ENCODE data around the gene HLA-DRA.

Gene HLA-DRA

DNA sequence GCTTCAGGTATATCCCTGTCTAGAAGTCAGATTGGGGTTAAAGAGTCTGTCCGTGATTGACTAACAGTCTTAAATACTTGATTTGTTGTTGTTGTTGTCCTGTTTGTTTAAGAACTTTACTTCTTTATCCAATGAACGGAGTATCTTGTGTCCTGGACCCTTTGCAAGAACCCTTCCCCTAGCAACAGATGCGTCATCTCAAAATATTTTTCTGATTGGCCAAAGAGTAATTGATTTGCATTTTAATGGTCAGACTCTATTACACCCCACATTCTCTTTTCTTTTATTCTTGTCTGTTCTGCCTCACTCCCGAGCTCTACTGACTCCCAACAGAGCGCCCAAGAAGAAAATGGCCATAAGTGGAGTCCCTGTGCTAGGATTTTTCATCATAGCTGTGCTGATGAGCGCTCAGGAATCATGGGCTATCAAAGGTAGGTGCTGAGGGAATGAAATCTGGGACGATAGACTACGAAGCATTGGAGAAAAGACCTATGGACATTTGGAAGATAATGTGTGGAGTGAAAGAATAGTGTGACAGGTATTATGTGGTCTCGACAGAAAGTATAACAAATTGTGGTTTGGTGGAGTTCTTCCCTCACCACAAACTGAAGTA lies at the start of gene HLA-DRA:
Gene HLA-DRA, plus strand, starts transcription at position 286 of the 613 bp plus-strand sequence. Its CDS starts 64 bp downstream, at position 350.
- peak in 1 of 2 donors; percentile 65 for DNase-seq (ENCODE audit: low read depth in 1 of 2, low spot score in 1 of 2)

GRCh38 chr6:32391505-32391904 lies 48.2 kb upstream of the HLA-DRA start:
- no peak for DNase-seq (ENCODE audit: low read depth in 1 of 2, low spot score in 1 of 2)

DNA sequence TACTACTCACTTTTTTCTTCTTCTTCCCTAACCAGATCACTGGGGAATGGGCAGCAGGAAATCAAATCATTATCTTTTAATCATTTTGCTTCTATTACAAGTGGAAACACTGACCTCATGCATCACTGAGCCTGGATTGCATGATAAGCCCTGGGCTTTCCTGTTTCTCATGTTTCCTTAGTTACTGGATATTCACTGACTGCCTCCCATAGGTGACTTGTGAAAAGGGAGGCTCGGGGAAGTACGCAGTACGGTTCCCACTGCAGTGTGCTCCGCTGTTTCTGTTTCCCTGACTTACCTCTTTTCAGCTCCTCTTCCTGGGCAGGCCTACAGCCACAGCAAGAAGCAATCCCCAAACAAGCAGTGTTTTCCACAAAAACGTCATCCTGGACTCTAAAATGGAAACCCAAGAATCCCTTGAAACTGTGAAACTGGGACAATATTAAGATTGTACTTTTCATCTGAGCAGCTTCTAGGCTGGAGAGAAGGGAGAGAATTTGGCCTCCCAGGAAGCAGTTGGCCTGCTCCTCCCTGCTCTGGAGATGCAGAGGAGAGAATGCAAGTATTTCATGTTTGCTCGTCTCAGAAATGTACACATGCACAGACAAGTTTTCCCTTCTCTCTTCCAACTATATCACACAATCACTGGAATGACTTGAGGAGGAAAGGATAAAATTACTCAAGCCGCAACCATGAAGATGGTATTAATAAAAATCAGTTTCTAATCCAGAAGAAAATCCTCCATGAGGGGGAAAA lies 45.8 kb upstream of the HLA-DRA start:
- DNase-seq (ENCODE audit: low read depth in 1 of 2, low spot score in 1 of 2), result no peak

- DNase-seq (ENCODE audit: low read depth in 1 of 2, low spot score in 1 of 2), result no peak
Measured at GRCh38 chr6:32396028-32396427, 43.7 kb upstream of the HLA-DRA start.

DNA sequence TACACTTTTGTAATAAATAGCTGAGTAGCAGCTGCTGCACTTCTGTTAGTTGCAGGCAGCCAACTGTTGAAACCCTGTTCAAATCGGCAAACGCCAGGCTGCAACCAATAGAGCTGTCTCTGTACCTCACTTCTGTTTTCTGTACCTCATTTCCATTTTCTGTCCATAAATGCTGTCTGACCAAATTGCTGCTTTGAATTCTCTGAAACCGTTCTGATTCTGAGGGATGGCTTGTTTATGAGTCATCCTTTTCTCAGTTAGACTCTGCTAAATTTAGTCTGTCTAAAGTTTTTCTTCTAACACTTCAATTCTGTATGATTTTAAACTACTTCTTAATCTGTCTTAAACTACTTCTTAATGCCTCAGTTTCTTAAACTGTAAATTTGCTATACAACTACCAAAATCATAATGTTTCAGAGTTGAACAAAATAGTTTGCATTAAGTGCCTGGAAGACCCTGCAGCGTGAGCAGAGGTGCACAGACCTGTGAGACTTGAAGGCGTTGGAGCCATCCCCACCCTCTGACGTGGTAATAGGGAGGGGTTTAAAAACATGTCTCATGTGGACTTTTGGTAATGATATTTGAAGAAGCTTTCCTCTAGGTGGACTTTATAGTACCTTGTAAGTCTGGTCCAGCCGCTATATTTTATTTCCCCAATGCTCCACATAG lies 42.3 kb upstream of the HLA-DRA start:
- no peak for DNase-seq (ENCODE audit: low read depth in 1 of 2, low spot score in 1 of 2)

DNA sequence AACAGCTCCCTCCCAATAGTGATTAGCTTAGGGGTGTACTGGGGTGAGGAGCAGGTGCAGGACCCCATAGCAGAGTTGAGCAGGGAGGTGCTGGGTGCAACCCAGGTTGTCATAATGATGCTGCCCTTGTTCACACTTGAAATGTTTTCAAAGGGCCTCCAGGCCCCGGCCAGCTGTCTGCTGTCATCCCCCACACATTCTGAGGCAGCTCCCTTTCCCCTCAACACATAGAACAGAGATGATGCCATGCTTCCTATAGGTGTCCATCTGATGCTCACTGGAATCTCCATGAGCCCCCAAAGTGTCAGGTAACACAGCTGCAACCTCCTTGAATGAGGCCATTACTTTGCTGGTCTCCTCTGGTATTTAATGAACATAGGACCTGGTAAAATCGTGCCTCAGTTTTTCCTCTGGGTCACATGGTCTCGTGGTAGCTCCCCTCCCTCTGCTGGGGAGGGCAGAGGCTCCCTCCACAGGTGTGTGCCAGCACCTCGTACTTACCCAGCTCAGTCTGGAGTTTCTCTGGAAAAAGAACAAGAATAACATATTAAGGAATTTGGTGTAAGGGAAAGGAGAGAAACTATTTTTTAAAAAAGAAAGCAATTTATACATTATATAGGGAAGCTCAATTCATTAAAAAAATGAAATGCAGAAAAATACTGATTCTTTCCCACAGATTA lies 38.3 kb upstream of the HLA-DRA start:
- no peak for DNase-seq (ENCODE audit: low read depth in 1 of 2, low spot score in 1 of 2)

- no peak for DNase-seq (ENCODE audit: low read depth in 1 of 2, low spot score in 1 of 2)
Measured at GRCh38 chr6:32402812-32403211, 36.9 kb upstream of the HLA-DRA start.

- DNase-seq (ENCODE audit: low read depth in 1 of 2, low spot score in 1 of 2), result no peak
Measured at GRCh38 chr6:32405656-32406055, 34.0 kb upstream of the HLA-DRA start.

DNA sequence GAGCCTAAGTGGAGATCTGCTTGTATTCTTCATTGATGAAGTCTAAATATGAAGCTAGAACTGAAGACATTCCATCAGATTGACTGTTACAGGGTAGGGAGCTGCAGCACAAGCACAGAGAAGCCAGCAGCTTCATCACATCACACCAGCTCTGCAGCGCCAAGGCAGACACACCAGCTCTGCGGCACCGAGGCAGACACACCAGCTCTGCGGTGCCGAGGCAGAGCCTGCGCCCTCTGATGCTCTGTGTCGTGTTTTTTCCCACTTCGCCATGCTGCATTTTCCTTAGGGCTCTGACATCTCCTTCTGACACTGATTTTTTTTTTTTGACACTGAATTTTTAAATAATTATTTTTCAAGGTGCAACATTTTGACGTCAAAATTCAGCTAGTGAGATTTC lies 33.5 kb upstream of the HLA-DRA start:
- DNase-seq (ENCODE audit: low read depth in 1 of 2, low spot score in 1 of 2), result no peak

GRCh38 chr6:32406857-32407256 lies 32.8 kb upstream of the HLA-DRA start, which contains the start of gene BTNL2:
Gene BTNL2 (minus strand): TSS chr6:32407181. CDS start chr6:32407123, 58 bp downstream.
- DNase-seq (ENCODE audit: low read depth in 1 of 2, low spot score in 1 of 2), result no peak

GRCh38 chr6:32410906-32411305 lies 28.8 kb upstream of the HLA-DRA start:
- DNase-seq (ENCODE audit: low read depth in 1 of 2, low spot score in 1 of 2), result no peak

DNA sequence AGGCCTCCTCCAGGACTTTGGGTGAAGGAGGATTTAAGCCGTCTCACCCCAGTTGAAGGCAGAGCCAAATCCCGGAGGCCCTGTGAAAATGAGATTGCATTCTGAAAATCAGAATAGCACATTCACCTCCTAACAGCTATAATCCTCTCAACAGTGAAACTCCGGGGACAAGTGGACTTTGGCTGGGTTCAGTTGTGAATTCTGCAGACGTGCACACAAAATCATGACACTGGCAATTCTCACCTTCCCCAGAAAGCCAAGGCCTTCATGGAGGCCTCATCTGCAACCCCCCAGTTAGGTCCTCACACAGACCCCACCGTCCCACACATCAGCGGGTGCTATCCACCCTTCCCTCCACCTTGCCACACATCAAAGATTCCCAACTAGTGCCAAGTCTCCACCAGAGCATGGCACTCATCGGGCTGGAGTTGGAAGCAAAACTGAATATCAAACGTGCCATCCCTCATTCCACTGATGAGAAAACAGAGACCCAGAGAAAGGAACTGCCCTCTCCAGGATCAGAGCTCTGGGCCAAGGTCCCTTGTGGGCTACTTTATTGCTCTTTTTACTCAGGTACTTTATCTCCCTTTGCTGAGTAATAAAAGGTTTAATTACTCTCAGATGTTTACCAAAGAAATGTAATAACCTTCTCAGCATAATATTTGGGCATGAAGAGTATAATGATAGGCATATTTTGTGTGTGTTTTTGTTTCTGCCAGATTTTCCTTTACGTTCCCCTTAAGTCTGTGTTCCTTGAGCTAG lies 27.9 kb upstream of the HLA-DRA start:
- DNase-seq (ENCODE audit: low read depth in 1 of 2, low spot score in 1 of 2), result no peak

GRCh38 chr6:32413427-32414047 lies 26.1 kb upstream of the HLA-DRA start:
- peak; percentile 76 to 77 for DNase-seq (ENCODE audit: low read depth in 1 of 2, low spot score in 1 of 2)

GRCh38 chr6:32415521-32416019 lies 24.1 kb upstream of the HLA-DRA start:
- DNase-seq (ENCODE audit: low read depth in 1 of 2, low spot score in 1 of 2), result peak; percentile 57 to 75

DNA sequence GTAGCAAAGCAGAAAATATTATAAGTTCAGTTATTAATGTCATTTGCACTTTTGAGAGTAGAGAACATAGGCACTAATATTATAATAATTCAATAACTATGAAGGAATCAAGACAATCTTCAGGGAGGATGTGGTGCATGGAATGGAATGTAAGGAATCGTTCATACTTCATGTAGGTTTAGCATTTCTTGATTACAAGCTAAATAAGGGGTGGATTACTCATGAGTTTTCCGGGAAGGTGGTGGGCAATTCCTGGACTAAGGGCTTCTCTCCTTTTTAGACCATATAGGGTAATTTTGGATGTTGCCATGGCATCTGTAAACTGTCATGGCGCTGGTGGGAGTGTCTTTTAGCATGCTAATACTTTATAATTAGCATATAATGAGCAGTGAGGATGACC lies 23.7 kb upstream of the HLA-DRA start:
- no peak for DNase-seq (ENCODE audit: low read depth in 1 of 2, low spot score in 1 of 2)

GRCh38 chr6:32424589-32425300 lies 14.9 kb upstream of the HLA-DRA start:
- no peak for DNase-seq (ENCODE audit: low read depth in 1 of 2, low spot score in 1 of 2)

DNA sequence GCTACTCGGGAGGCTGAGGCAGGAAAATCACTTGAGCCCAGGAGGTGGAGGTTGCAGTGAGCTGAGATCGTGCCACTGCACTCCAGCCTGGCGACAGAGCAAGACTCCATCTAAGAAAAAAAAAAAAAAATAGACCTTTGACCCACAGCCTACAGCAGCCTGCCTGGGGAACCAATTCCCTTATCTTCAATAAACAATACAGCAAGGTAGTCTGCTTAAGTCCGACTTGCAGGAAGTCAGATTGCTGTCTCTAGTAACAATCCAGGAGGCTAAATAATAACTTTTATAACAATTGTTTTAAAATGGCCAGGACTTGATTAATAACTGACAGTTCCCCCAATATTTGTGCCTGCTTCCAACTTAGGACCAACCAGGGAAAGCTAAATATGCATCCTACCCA lies 13.3 kb upstream of the HLA-DRA start:
- no peak for DNase-seq (ENCODE audit: low read depth in 1 of 2, low spot score in 1 of 2)

DNA sequence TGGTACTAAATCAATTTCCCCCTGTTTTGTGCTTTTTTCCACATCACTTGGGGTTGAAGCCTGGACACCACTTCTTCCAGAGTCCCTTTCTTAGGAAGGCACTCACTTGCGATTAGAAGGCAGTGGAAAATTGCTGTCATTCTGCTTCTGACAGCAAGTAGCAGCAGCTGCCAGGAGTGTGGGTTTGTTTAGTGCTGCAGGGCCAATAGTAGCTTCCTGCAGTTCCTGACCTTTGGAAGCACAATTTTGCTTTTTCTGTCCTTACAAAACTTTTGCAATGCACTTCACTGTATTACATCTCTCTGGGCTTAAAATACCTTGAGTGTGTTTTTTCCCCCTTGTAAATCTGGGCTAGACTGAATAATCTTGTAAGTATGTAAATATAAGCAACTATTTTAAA lies 12.5 kb upstream of the HLA-DRA start:
- no peak for DNase-seq (ENCODE audit: low read depth in 1 of 2, low spot score in 1 of 2)

DNA sequence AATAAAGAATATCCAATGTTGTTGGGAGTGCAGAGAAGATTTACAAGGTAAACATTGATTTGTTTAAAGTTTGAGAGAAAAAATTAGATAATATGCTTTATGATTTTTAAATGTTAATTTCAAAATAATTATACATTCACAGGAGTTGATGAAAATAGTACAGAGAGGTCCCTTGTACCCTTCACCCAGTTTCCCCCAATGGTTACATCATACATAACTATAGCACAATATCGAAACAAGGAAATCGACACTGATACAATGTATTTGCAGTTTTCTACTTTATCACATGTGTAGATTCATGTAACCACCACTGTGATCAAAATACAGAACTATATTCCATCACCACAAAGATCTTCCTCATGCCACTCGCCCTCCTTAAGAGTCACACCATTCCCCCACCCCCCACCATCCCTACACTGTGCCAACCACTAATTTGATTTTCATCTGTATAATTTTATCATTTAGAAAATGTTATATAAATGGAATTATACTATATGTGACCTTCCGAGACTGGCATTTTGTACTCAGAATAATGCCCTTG lies 11.7 kb upstream of the HLA-DRA start:
- no peak for DNase-seq (ENCODE audit: low read depth in 1 of 2, low spot score in 1 of 2)
